HepG2 (cell line): Measurements from ENCODE around the gene AMTN. TPM values are rescaled to one million over a fixed set of nuclear protein-coding genes. Genes with fewer than 3 reads are reported as not detected.
A peak's percentile ranks its signal among the peaks of the same experiment; 100 is the strongest.

ENCODE experiments used
- ATF1 ChIP-seq: IDR thresholded peaks from 2 replicates; pipeline ENCODE4 v1.6.1; 2016; ENCODE audit warnings: mild to moderate bottlenecking, control low read depth
- ATRX ChIP-seq: sonication (generic); formaldehyde crosslinking; IDR thresholded peaks from 2 replicates; pipeline ENCODE4 v1.4.0; 2020; ENCODE audit warnings: missing genetic modification reagents, borderline replicate concordance
- EP300 ChIP-seq, 3 experiments: sonication (generic) in 1 of 3; formaldehyde crosslinking in 1 of 3; IDR thresholded peaks; 2 replicates each; pipeline versions ENCODE4 v1.5.1 to v1.6.1; 2011 to 2020; ENCODE audit warnings: low read depth in 2 of 3, low read length in 2 of 3, borderline replicate concordance in 1 of 3, improper control_type of control experiment in 1 of 3, mild to moderate bottlenecking in 1 of 3, missing genetic modification reagents in 1 of 3, moderate library complexity in 1 of 3
- ERF ChIP-seq: IDR thresholded peaks from 2 replicates; pipeline ENCODE4 v1.6.1; 2018; ENCODE audit warnings: missing biosample characterization, missing genetic modification reagents
- EZH2 ChIP-seq: conservative IDR thresholded peaks from 2 replicates; pipeline ENCODE4 v1.6.1; 2012; ENCODE audit warnings: mild to moderate bottlenecking, low read depth, low read length, moderate library complexity
- FOXA1 ChIP-seq, 2 experiments: fragments of 450-650 bp in 1 of 2; sonication (generic) in 1 of 2; formaldehyde crosslinking in 1 of 2; IDR thresholded peaks; 2 replicates each; pipeline versions ENCODE4 v1.4.0 to v1.6.1; 2016 to 2020; ENCODE audit warnings: missing genetic modification reagents in 1 of 2
- HCFC1 ChIP-seq: fragments of 150-350 bp; IDR thresholded peaks from 2 replicates; pipeline ENCODE4 v1.6.1; 2014; ENCODE audit warnings: low read depth, low read length
- MED13 ChIP-seq: sonication (generic); formaldehyde crosslinking; IDR thresholded peaks from 2 replicates; pipeline ENCODE4 v1.5.0; 2020; ENCODE audit warnings: missing genetic modification reagents
- MLX ChIP-seq: IDR thresholded peaks from 2 replicates; pipeline ENCODE4 v1.6.1; 2016
- MYNN ChIP-seq: sonication (generic); formaldehyde crosslinking; IDR thresholded peaks from 2 replicates; pipeline ENCODE4 v1.4.0; 2020; ENCODE audit warnings: mild to moderate bottlenecking, low read depth, missing genetic modification reagents
- SMAD1 ChIP-seq: sonication (generic); formaldehyde crosslinking; IDR thresholded peaks from 2 replicates; pipeline ENCODE4 v1.4.0; 2020; ENCODE audit warnings: missing genetic modification reagents, low read depth, mild to moderate bottlenecking, borderline replicate concordance
- TCF12 ChIP-seq, 2 experiments: fragments of 450-650 bp in 1 of 2; sonication (generic) in 1 of 2; formaldehyde crosslinking in 1 of 2; IDR thresholded peaks; 2 replicates each; pipeline versions ENCODE4 v1.6.1 to v1.8.0; 2017 to 2022; ENCODE audit warnings: antibody characterized with exemption in 1 of 2, mild to moderate bottlenecking in 1 of 2, missing genetic modification reagents in 1 of 2, moderate library complexity in 1 of 2
- THAP11 ChIP-seq: IDR thresholded peaks from 2 replicates; pipeline ENCODE4 v1.6.1; 2016; ENCODE audit warnings: missing biosample characterization, missing genetic modification reagents
- TMF1 ChIP-seq: sonication (generic); formaldehyde crosslinking; IDR thresholded peaks from 2 replicates; pipeline ENCODE4 v1.8.1; 2022; ENCODE audit warnings: low read depth, missing genetic modification reagents
- TP53 ChIP-seq: sonication (generic); formaldehyde crosslinking; conservative IDR thresholded peaks from 2 replicates; pipeline ENCODE4 v1.4.0; 2020; ENCODE audit warnings: missing genetic modification reagents
- ZBTB49 ChIP-seq: sonication (generic); formaldehyde crosslinking; IDR thresholded peaks from 2 replicates; pipeline ENCODE4 v1.4.0; 2020; ENCODE audit warnings: missing genetic modification reagents, borderline replicate concordance
- ZFP36L1 ChIP-seq: sonication (generic); formaldehyde crosslinking; IDR thresholded peaks from 2 replicates; pipeline ENCODE4 v1.8.0; 2022; ENCODE audit warnings: mild to moderate bottlenecking, missing genetic modification reagents, moderate library complexity
- ZNF343 ChIP-seq: sonication (generic); formaldehyde crosslinking; IDR thresholded peaks from 2 replicates; pipeline ENCODE4 v1.4.0; 2020; ENCODE audit warnings: mild to moderate bottlenecking, missing genetic modification reagents
- ZNF567 ChIP-seq: sonication (generic); formaldehyde crosslinking; IDR thresholded peaks from 2 replicates; pipeline ENCODE4 v1.8.1; 2023; ENCODE audit warnings: mild to moderate bottlenecking, missing genetic modification reagents, borderline replicate concordance
- ZNF713 ChIP-seq: sonication (generic); formaldehyde crosslinking; IDR thresholded peaks from 2 replicates; pipeline ENCODE4 v1.4.0; 2020; ENCODE audit warnings: mild to moderate bottlenecking, missing genetic modification reagents
- ZNF75D ChIP-seq: sonication (generic); formaldehyde crosslinking; IDR thresholded peaks from 2 replicates; pipeline ENCODE4 v1.8.1; 2023; ENCODE audit warnings: missing genetic modification reagents, mild to moderate bottlenecking, borderline replicate concordance
- polyA plus RNA-seq, 8 experiments: library from polyadenylated mRNA; depleted of rRNA in 3 of 8; stranded (reverse) in 7 of 8; unstranded in 1 of 8; fragments of >200 nt; fragmentation: Illumina TruSeq in 4 of 8; extraction: Trizol in 4 of 8; gene quantifications; 2 replicates each; pipeline versions ENCODE4 v1.2.1 to v1.2.3, GENCODE V29; 2011 to 2016; ENCODE audit warnings: low read depth in 4 of 8, missing spikeins in 1 of 8, mixed read lengths in 1 of 8; ENCODE audit not compliant: insufficient read depth in 1 of 8
- total RNA-seq, 5 experiments: library from RNA; depleted of rRNA; stranded (reverse); fragments of >200 nt; fragmentation: Illumina TruSeq; extraction: Trizol; gene quantifications; 2 replicates each; pipeline ENCODE4 v1.2.3, GENCODE V29; 2016; ENCODE audit warnings: low read depth in 1 of 5
- TF ChIP-seq, protein P1 (sequence below): IDR thresholded peaks from 2 replicates; pipeline ENCODE4 v1.6.1; 2012; ENCODE audit warnings: low read length, improper control_type of control experiment
- TF ChIP-seq, protein P2 (sequence below): sonication (generic); formaldehyde crosslinking; IDR thresholded peaks from 2 replicates; pipeline ENCODE4 v1.4.0; 2020; ENCODE audit warnings: missing genetic modification reagents

AMTN gene
- total and polyA plus RNA-seq, 2 of the 13 experiments (the other 11 are each of a cell fraction or from before 2014, with no cell fraction given) = 0.15 TPM; not detected in 1

- TF ChIP-seq EP300 (IDR thresholded peaks at IDR 0.05; ENCODE audit: low read depth in 2 of 2, low read length in 2 of 2) (peak in 1 of 2 experiments; percentile 51; a peak in 2 of 4 replicates), EP300 (CRISPR knock-in tag; IDR thresholded peaks at IDR 0.05; ENCODE audit: borderline replicate concordance) (no peak; the same call in 1 of the 2 replicates), FOXA1 (IDR thresholded peaks at IDR 0.05) (no peak), FOXA1 (CRISPR knock-in tag; IDR thresholded peaks at IDR 0.05) (peak; percentile 89), SMAD1 (CRISPR knock-in tag) (no peak), TCF12 (IDR thresholded peaks at IDR 0.05) (no peak), TCF12 (CRISPR knock-in tag; IDR thresholded peaks at IDR 0.05) (no peak), ZNF343 (no peak), HCFC1 (no peak), ZNF567 (CRISPR knock-in tag) (no peak), MED13 (CRISPR knock-in tag) (no peak), ZNF713 (CRISPR knock-in tag) (no peak), ATRX (CRISPR knock-in tag) (no peak), ZNF75D (no peak), ERF (no peak), MYNN (no peak), ATF1 (no peak), ZBTB49 (no peak), ZFP36L1 (CRISPR knock-in tag) (no peak), MLX (CRISPR knock-in tag) (no peak), TMF1 (CRISPR knock-in tag) (no peak), TP53 (CRISPR knock-in tag) (no peak), THAP11 (CRISPR knock-in tag) (0 out of 2 replicates have a peak, but pooled peaks have one; percentile 19), EZH2 (no peak)
- TF ChIP-seq, protein P1, sequence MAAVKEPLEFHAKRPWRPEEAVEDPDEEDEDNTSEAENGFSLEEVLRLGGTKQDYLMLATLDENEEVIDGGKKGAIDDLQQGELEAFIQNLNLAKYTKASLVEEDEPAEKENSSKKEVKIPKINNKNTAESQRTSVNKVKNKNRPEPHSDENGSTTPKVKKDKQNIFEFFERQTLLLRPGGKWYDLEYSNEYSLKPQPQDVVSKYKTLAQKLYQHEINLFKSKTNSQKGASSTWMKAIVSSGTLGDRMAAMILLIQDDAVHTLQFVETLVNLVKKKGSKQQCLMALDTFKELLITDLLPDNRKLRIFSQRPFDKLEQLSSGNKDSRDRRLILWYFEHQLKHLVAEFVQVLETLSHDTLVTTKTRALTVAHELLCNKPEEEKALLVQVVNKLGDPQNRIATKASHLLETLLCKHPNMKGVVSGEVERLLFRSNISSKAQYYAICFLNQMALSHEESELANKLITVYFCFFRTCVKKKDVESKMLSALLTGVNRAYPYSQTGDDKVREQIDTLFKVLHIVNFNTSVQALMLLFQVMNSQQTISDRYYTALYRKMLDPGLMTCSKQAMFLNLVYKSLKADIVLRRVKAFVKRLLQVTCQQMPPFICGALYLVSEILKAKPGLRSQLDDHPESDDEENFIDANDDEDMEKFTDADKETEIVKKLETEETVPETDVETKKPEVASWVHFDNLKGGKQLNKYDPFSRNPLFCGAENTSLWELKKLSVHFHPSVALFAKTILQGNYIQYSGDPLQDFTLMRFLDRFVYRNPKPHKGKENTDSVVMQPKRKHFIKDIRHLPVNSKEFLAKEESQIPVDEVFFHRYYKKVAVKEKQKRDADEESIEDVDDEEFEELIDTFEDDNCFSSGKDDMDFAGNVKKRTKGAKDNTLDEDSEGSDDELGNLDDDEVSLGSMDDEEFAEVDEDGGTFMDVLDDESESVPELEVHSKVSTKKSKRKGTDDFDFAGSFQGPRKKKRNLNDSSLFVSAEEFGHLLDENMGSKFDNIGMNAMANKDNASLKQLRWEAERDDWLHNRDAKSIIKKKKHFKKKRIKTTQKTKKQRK = no peak
- TF ChIP-seq, protein P2, sequence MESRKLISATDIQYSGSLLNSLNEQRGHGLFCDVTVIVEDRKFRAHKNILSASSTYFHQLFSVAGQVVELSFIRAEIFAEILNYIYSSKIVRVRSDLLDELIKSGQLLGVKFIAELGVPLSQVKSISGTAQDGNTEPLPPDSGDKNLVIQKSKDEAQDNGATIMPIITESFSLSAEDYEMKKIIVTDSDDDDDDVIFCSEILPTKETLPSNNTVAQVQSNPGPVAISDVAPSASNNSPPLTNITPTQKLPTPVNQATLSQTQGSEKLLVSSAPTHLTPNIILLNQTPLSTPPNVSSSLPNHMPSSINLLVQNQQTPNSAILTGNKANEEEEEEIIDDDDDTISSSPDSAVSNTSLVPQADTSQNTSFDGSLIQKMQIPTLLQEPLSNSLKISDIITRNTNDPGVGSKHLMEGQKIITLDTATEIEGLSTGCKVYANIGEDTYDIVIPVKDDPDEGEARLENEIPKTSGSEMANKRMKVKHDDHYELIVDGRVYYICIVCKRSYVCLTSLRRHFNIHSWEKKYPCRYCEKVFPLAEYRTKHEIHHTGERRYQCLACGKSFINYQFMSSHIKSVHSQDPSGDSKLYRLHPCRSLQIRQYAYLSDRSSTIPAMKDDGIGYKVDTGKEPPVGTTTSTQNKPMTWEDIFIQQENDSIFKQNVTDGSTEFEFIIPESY (CRISPR knock-in tag) = no peak
Observed at GRCh38 chr4:70559924-70560323, 41.6 kb downstream of the AMTN start (continued).
